Right renal cortex interstitium (tissue), 3 donors: ENCODE data around the gene TSTD2. TPM values are rescaled to one million over a fixed set of nuclear protein-coding genes. Genes with fewer than 3 reads are reported as not detected.
"Not testable (repeated sequence)": the region's sequence is repeated elsewhere in the genome, so short reads cannot be mapped to it uniquely, and the experiment has no call there.

ENCODE experiments used
- DNase-seq, 3 donors: peaks; one replicate each; pipeline ENCODE4 v3.0.0-alpha.2; 2013; ENCODE audit warnings: low read depth in 3 of 3, low spot score in 2 of 3
- polyA plus RNA-seq, 3 donors: library from polyadenylated mRNA; unstranded; fragments of 120-200 nt; gene quantifications; one replicate each; pipeline ENCODE4 v1.2.1, GENCODE V29; 2013; ENCODE audit not compliant: insufficient read length in 3 of 3

Gene TSTD2
- polyA plus RNA-seq, 3 donors = 29.0 to 33.1 (median 29.8) TPM

DNA sequence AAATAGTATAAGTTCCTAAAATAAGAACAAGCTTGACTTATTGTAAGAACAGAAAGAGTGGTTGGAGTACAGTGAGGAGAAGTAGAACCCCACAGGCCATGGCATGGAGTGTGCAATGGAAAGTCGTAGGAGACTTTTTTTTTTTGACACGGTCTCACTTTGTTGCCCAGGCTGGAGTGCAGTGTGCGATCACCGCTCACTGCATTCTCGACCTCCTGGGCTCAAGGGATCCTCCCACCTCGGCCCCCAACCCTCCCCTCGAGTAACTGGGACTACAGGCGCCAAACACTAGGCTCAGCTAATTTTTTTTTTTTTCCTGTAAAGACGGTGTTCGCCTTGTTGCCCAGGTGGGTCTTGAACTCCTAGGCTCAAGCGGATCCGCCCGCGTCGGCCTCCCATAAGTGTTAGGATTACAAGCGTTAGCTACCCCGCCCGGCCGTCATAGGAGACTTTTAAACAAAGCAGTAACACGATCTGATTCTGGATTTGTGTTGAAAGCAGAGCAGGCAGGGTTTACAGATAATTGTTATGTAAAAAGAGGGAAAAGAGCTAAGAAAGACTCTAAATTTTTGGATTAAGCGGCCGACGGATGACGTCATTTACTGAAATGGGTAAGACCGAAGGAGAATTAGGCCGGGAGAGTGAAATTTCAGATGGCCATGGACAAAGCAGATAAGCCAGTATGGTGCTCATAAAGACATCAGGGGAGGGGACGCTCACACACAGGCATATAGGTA, 752 bp downstream of the TSTD2 start:
- DNase-seq = peak; percentile 67 to 89 (median 67)

DNA sequence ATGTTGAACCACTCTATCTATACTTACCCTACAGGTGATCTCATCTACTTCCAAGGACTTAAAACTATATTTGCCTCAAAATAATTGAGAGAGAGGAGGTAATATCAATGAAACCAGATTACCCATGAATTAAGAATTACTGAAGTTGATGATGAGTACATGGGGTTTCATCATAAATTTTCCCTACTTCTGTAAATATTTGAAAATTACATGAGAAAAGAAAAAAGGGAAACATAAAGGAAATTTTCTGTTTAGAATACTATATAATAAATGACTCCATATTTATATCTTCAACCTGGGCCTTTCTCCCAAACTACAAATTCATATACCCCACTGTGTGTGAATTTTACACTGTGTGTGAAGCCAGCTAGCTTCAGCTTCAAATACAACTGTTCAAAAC, 2.6 kb downstream of the TSTD2 start:
- no peak for DNase-seq

DNA sequence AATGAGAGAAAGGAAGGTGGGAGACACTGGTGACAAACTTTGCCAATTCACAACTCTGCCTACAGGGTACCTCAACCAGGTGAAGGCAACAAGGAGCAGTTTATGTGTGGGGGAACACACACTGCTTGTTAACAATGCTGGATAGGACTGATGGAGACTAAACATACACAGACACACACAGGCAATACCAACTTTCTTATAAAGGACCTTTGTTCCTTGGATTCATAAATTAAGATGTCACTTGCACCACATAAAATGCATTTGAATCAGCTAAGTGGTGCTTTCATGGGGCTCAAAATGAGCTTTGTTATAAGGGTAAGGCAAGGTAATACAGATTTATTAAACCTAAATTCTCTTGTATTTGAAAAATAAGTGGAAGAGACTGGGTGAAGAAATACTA, 4.0 kb downstream of the TSTD2 start:
- DNase-seq = no peak

DNA sequence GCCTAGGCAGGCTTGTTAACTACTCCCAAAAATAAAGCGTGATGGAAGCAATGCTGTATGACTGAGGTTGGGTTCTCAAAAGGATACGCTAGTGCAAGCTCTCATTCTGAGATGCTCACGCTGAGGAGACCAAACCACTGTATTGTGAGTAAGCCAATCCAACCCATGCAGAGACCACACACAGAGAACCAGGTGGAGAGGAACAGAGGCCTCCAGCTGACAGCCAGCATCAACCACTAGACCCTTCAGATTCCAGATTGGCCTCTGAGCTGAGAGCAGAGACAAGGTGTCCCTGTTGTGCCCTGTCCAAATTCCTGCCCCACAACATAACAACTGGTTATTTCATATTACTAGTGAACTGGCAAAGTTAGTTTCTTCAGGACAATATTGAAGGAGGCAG, 4.5 kb downstream of the TSTD2 start:
- no peak for DNase-seq

DNA sequence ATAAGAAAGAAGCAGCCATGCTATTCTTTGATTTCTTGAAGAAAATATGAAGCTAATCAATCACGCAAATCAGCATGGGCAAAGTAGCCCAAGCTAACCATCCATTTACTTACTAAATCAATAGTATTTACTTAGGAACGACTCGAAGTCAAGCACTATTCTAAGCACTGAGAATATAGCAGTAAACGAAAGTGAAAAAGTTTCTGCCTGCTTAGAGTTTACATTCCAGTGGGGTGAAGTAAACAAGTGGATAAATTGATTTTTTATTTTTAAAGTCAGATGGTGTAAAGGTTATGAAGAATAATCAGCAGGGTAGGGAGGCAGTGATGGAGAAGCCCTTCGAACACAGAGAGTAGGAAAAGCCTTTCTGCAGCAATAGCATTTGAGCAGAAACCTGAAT, 5.5 kb downstream of the TSTD2 start:
- no peak for DNase-seq

DNA sequence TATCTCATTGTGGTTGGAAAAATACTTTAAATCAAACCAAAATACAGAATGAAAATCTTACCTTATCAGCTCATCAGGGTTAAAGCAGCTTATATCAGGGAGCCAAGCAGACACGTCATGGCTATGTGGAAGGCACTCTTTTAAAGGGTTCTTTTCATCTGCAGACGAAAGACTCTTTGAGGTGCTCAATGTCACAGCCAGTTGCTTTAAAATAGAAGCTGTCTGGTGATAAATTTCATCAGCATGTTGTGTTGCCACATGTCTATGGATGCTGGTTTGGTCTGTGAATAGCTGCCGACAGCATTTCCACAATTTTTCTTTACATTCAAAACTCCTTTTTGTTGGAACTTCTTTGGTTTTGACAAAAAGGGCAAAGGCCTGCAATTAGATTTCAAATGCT, 7.5 kb downstream of the TSTD2 start:
- DNase-seq = no peak

DNA sequence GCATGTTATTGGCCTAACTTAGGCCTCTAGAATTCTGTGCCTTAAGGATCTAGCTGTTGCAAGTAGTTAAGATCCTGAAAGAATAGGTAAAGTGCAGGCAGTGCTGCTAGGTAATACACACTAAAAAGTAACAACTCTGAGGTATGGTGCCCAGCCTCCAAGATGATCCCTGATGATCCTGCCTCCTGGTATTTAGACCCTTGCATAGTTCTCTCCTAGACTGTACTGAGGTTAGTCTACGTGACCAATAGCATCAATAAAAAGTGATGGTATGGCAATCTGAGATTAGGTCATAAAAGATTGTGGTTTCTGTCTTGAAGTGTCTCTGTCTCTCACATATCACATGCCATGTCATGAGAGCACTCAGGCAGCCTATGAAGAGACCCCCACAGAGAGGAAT, 9.2 kb downstream of the TSTD2 start:
- no peak for DNase-seq

DNA sequence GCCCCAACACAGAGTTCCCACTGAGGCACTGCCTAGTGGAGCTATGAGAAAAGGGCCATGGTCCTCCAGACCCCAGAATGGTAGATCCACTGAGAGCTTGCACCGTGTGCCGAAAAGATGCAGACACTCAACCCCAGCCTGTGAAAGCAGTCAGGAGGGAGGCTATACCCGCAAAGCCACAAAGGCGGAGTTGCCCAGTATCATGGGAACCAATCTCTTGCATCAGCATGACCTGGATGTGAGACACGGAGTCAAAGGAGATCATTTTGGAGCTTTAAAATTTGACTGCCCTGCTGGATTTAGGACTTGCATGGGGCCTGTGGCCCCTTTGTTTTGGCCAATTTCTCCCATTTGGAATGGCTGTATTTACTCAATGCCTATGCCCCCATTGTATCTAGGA, 10.7 kb downstream of the TSTD2 start:
- DNase-seq = not testable (repeated sequence)

DNA sequence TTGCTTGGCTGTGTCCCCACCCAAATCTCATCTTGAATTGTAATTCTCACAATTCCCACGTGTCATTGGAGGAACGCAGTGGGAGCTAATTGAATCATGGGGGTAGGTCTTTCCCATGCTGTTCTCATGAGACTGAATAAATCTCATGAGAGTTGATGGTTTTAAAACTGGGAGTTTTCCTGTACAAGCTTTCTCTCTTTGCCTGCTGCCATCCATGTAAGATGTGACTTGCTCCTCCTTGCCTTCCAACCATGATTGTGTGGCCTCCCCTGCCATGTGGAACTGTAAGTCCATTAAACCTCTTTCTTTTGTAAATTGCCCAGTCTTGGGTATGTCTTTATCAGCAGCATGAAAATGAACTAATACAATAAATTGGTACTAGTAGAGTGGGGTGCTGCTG, 13.1 kb downstream of the TSTD2 start:
- DNase-seq = not testable (repeated sequence)

DNA sequence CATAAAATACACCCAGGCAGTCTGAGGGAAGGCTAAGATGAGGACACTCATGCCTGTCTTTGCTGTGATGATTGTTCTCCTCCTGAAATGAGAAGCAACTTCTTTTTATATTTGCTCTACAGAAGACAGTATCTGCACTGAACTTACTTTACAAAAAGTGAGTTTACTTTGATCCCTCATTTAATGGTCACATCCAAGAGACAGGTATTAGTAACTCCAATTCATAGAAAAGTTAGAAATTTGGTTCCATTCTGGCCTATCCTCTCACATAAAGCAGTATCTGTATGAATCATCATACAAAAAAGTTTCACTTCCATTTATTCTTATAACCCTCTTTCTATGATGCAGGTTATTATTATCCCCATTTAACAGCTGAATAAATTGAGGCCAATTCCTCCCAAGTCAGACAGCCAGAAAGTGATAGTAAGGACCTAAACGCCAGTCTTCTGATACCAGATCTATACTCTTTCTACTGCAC, 15.2 kb downstream of the TSTD2 start:
- DNase-seq = no peak

DNA sequence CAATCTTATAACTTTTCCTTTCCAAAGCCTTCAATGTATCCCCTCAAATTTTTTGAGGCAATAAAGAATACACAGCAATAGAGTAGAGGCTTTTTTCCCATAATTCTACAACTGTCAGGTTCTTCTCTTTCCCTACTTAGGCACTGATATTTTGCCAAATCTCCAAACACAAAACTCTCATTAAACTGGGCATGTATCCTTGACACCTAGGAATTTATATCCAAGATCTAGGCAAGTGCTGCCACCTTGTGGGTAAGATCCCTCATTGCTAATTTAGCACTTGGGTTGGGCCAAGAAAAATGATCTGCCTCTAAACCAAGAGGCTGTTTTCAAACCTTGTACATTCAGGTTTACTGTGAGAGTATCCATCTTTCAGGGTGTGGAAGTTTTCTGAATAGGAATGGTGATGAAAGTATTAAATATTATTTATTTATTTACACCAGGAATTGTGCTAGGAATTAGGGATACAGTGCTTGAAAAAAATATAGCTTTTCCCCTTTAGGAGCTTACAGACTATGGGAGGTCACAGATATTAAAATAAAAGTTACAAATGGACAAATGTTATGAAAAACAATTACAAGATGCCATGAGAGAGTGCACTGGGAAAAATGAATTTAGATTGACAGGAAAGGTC, 17.6 kb downstream of the TSTD2 start:
- DNase-seq = peak in 2 of 3 donors; percentile 29 to 55

DNA sequence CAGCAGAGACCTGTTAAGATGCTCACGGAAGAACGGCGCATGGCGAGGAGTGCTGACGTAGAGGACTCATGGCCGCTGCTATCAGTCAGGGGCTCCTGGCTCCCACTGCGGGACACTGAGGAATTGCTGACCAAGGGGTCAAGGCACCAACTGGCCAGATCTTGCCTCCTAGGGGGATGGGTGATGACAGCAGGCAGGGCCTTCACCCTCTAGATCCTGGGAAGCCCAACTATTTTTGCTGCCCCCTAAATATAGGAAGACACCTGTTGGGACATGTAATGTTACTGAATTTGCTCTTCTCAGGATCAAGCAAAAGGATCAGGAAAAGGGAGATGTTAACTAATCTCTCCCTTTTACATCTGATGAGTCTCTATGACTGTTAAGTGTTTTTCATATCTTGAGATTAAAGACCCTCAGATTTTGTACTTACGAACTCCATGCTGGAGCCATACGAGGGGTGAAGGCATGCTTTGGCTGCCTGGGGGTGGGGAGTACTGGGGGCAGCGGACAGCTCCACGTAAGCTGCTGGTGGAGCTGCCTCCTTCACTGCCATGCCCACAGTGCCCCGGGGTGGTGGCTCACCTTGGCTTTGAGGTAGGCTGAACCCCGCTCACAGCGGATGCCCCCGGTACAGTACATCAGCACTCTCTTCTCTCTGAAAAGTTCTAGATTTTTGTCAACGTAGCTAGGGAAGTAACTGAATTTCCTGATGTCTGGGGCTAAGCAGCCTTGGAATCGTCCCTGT, 28.1 kb downstream of the TSTD2 start:
- DNase-seq = no peak

DNA sequence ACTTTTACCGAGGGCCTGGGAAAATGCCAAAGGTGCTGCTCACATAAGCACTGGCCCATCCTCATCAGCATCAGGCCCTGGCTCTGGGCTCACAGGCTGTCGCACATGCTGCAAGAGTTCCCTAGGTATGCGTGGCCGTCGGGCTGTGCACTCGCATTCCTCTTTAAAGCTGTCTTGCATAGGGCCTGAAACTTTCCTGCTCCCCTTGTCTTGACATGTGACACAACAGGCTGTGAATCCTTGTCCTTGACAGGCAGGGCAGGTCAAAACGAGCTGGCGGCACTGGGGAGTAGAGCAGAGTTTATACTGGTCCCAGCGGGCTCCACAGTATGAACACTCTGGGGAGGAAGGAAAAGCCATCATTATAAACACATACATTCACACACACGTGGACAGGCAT, 30.7 kb downstream of the TSTD2 start:
- DNase-seq = no peak

DNA sequence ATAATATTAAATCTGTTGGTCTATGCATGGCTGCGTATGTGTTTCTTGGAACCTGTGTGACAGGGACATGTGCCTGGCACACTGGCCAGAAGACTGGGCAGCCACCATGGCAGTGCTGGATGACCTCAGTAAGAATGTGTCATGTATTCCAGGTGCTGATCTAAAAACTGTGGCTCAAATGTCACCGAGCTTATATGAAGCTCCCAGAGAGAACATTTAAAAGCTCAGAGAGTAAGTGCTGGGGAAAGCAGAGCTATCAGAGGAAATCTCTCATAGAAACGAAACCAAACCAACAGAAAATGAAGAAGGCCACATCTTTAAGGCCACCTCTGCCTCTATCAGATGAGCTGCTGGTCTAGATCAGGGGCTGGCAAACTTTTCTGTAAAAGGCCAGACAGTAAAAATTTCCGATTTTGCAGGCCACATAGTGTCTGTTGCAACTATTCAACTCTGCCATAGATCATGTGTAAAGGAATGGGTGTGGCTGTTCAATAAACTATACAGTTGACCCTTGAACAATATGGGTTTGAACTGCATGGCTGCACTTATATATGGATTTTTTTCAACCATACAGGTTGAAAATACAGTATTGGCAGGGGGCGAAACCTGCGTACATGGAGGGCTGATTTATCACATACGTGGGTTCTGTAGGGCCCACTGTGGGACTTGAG, 31.8 kb downstream of the TSTD2 start:
- DNase-seq = no peak

DNA sequence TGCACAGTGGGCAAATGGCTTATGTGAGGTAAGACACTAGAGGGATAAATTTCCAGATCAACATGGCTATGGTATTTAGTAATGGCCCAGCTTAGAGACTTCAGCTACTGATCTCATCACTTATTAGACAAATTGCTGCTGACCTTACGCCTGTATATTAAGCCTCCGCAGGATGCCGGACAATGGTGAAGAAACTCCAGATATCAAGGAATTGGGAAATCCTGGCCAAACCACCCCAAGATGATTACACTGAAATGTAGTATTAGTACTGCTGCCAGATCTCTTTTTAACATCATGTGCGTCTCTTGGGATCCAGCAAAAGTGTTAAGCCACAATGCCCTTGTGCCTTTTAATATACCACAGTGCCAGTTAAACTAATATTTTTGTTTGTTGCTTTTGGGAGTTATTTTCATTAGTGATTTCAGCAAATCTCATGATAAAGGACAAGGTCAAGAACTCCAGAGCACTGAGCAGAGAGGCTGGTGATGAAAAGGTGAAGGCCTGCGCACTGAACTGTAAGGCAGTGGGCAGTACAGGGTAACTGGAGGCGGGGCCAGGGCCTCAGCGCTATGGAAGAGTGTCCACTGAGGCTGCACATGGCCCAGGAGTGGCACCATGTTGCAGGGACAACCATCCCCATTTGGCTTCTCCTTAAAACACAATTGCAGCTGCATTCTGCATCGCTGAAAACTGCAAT, 32.5 kb downstream of the TSTD2 start:
- DNase-seq = no peak

DNA sequence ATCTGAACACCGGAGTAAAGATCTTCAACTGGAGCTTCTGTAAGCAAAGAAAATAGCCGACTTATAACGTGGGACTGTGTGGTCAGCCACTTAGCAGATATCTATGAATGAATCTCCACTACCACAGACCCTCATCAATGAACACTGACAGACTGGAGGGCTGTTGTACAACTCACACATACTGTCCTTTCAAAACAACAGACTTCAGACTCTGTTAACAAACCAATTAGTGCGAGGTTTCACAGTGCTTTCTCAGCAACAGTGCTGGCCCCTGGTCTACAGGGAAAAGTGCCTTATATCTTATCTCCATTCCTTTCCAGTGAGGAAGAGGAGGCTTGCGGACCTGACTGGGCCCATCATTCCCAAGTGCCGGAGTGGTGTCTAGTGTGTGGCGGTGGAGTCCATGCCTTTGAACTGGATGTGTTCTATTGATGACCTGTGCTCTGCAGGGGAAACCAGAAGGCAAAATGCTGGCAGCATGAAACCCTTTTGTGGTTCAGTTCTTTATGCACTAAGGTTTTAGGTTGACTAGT, 33.8 kb downstream of the TSTD2 start:
- DNase-seq = no peak

DNA sequence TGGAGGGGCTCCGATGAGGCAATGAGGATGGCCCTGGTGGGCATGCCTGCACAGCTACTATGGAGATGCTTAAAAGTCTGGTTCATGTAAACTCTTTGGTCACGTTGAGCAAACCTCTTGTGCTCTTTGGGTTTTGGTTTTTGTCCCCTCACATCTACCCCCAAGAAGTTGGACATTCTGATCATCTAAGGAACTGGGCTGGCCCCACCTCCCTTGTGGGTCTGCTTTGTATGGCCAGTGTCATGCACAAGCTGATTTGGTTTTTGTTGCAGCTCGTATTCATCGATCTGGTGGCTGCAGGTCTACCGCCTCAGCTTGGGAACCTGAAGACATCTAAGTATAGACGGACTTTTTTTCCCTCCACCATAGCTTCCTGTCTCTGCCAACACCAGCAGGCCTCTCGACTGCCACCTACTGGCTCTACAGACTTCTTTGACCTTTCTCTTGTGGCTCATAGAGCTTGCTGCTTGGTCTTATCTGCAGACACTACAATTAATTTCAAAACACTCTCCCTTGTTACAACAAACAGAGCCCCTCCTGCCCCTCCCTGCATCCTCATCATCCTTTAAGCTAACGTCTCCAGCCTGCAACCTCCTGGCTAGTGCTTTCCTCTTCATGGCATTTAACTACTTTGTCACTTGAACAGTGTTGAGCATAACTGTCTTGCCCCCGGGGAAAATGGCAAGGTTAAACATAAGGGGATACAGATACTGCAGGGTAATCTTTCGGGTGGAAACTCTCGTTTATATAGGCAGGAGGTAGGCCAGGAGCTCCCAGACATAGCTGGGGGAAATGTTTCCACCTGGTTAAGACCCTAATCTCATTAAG, 34.5 kb downstream of the TSTD2 start:
- DNase-seq = peak; percentile 53 to 58 (median 57)

DNA sequence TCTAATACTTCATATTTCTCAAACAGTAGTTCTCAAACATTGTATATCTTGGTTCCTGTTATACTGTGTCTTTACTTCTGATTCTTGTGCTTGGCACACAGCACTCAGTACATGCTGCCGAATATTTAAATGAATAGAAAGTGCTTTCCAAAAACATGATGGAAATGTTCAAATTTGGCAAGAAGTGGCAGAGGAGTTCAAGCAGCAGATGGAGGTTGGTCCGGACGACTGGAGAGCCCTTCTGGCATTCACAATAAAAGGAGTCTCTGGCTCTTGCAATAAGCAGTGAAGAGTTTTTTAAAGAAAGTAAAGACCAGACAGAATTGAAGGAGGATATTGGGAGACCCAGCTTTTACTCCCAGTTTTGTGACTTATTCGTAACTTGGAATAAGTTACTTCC, 36.3 kb downstream of the TSTD2 start:
- DNase-seq = no peak

DNA sequence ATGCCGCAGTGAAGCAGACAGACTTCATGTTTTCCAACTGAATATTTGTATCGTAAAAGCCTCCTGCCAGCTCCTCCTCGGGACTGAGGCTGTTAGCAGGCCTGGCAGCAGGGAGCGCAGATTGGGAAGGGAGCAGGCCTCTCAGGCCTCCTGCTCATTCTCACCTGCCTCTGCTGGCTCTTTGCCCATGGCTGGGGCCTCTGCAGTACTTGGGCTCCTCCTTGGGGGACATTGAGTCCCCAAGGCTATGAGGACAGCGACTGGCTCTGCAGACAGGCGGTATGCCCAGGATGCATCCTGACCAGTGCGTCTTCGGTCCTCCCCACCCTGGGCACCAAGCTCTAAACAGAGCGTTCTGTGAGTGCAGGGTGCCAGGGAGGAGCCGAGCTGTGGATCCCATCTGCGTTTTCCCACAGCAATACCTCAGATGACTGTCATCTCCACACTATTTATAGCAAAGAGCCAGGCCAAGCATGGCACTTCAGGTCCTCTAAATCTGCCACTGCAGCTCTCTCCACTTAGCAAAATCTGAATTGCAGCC, 38.7 kb downstream of the TSTD2 start:
- DNase-seq = no peak
